TTC549 (cell line): ENCODE measurements around the gene KCNH8.
"Not testable (repeated sequence)": the region's sequence is repeated elsewhere in the genome, so short reads cannot be mapped to it uniquely, and the experiment has no call there.

Experiments
- FAIRE-seq: peaks from 2 replicates; lab custom pipeline; 2012; peaks lifted over from hg19 to GRCh38; lab: Jason Lieb, UNC

Gene KCNH8

DNA sequence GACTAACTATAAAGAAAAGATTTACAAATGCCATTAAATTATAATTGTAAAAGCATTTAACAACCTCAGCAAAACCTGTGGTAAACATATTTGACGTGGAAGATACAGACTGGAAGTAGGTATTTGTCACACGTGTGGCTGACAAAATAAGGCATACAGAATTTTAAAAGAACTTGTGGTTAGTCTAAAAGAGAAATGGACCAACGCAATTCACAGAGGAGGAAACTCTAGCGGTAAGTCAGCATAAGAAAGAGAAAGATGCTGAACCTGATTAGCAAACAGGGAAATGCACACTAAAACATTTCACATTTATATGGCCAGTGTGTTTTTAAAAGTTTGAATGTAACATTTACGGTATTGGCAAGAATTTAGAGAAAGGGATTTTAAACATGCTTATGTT is 35.3 kb downstream of the KCNH8 start:
- FAIRE-seq = no peak

- no peak for FAIRE-seq
Observed at GRCh38 chr3:19190126-19190525, 41.8 kb downstream of the KCNH8 start.

DNA sequence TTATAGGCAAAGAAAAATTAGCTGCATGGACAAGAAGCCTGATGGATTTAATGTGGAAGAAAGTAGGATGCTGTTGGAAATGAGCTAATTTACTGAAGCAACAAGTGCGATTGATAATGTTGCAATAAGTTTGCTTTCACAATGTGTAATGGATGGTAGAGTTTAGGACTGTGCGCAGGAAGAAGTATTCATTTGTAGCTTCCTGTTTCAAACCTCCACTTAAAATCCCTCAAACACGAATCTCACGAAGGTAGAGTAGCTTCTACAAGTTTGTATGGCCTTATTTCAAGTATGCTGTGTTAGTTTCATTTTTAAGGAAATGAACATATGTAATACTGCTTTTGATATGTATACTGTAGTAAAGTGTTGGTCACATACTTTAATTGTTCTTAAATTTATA is 42.3 kb downstream of the KCNH8 start:
- no peak for FAIRE-seq

- FAIRE-seq = no peak
Observed at GRCh38 chr3:19199131-19199530, 50.8 kb downstream of the KCNH8 start.

GRCh38 chr3:19202303-19202702 is 54.0 kb downstream of the KCNH8 start:
- FAIRE-seq = no peak

- no peak for FAIRE-seq
Observed at GRCh38 chr3:19202754-19203153, 54.4 kb downstream of the KCNH8 start.

GRCh38 chr3:19206540-19206939 is 58.2 kb downstream of the KCNH8 start:
- no peak for FAIRE-seq

- FAIRE-seq = no peak
Observed at GRCh38 chr3:19213603-19214220, 65.4 kb downstream of the KCNH8 start.

DNA sequence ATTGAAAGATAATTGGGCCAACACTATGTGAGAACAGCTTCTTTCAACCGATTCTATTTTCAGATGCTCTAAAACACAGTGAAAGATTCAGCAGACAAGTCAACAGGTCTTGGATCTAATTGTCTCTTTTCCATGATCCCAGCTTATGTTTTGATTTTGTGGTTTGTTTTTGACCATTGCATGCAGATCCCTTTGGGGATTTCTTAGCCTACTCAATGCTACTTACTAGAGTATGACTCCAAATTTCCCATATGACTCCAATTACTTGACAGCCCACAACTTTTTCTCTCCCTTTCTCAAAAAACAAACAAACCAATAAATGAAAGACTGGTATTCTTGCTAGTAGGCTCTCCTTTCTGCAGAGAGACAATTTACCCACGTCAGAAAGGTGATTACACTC is 67.1 kb downstream of the KCNH8 start:
- no peak for FAIRE-seq

DNA sequence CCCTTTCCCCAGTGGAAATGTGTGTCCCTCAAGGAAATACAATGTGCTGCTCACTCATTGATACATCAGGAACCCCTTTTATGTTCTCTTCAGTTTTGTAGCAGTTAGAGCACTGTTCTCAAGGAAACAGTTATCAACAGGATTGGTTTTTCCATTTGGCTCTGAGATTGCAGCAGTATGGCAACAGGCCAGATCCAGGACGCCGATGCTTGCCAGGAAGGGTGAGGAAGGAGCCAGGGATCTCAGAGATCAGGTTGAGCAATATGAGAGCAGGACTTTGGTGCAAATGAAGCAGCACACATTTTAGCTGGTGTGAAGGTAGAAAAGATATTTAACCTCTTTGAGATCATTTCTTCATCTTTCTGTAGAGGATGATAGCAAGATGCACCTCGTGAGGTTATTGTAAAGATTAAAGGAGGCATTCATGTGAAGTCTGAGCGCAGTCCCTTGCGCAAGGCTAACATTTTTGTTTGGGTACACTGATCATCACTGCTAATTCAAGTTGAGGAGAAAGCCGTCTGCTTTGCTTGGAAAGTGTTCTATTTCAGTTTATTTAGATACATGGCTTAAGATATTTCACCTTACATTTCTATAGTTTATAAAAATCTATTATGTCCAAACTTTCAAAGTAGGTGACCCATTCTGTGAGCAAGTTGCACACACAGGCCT is 68.5 kb downstream of the KCNH8 start:
- FAIRE-seq = no peak

- FAIRE-seq = no peak
Observed at GRCh38 chr3:19220311-19220710, 72.0 kb downstream of the KCNH8 start.

DNA sequence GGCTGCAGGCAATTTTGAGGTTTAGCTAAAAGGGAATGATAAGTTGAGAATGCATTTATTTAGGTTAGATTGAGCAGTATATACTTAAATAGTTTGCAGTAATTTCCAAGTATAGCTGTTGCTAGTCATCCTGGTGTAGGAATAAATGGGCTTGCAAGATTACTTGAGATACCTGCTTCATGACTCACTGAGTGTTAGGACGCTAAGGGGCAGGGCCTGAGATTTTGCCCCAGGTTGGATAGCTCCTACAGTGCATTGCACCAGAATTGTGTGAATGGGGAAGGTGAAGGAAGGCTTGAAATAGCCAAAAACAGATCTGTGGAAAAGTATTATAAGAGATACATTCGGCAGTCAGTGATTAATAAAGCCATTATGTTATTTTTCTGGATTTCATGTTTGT is 72.8 kb downstream of the KCNH8 start:
- no peak for FAIRE-seq

GRCh38 chr3:19226479-19226878 is 78.2 kb downstream of the KCNH8 start:
- no peak for FAIRE-seq

GRCh38 chr3:19228167-19228566 is 79.9 kb downstream of the KCNH8 start:
- FAIRE-seq = no peak

GRCh38 chr3:19229086-19229485 is 80.8 kb downstream of the KCNH8 start:
- FAIRE-seq = no peak

DNA sequence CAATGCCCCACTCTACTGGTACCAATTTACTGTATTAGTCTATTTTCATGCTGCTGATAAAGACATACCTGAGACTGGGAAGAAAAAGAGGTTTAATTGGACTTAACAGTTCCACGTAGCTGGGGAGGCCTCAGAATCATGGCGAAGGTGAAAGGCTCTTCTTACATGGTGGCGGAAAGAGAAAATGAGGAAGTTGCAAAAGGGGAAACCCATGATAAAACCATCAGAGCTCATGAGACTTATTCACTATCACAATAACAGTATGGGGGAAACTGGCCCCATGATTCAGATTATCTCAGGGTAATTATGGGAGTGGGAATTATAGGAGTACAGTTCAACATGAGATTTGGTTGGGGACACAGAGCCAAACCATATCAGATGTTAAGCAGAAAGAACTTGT is 81.6 kb downstream of the KCNH8 start:
- FAIRE-seq = not testable (repeated sequence)

GRCh38 chr3:19231792-19232461 is 83.6 kb downstream of the KCNH8 start:
- no peak for FAIRE-seq

DNA sequence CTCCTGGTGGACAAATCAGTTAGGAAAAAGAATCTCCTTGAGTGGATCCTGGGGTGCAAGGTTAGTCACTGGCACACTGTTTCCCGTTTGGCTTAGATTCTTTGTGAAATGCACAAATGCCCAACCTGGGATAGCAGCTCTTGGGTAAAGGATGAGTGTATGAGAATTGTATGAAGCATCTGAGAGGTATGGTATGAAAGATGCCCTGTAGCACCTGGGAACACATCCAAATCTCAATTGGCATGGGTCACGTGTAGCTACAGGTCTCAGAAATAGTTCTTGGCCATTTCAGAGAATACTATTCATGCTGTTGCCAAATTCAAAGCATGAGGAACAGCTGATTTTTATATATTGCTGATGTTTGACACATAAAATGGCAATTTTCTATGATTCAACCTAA is 84.3 kb downstream of the KCNH8 start:
- no peak for FAIRE-seq

GRCh38 chr3:19233882-19234784 is 85.8 kb downstream of the KCNH8 start:
- not testable (repeated sequence) for FAIRE-seq

DNA sequence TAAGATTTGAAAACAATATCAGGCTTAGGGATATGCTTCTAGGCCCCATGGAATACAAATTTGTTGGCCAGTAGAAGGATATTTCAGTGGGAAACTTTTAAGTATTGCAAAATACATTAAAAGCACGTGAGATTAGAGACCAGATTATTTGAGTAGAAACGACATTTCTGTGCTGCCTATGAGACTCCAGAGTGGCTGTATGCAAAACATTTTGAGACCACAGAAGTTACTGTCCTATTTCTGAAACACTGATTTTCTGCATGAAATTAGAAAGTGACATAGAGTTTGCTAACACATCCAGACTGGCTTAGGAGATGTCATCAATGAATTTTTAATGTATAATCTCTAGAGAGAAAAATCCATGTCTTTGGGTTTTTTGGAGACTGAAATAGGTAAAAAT is 99.8 kb downstream of the KCNH8 start:
- no peak for FAIRE-seq

DNA sequence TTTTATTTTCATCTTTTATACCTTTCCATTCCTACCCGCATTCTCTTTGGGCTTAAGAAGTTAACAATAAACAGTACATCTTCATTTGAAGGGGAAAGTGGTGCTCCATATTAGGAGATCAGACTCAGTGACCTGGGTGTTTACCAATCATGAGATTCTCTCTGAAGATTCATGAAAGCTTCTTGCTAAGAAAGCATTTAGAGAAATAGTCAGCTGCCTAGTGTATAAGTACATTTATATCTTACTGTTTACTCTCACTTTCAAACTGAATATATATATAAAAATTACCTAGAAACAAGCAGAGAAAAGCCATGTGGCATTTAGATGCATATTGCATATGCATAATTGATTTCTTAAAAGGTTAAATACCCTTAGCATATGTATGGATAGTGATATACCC is 100.5 kb downstream of the KCNH8 start:
- FAIRE-seq = no peak

GRCh38 chr3:19250959-19251610 is 102.8 kb downstream of the KCNH8 start:
- FAIRE-seq = no peak
